ENCODE measurements around the gene FFAR1. TPM values are rescaled to one million over a fixed set of nuclear protein-coding genes. Genes with fewer than 3 reads are reported as not detected.

FFAR1 gene
- total and polyA plus RNA-seq, 2 of the 8 experiments (the other 6 are each of a cell fraction or from before 2014, with no cell fraction given) = not detected

- WGBS, 2 experiments (ENCODE audit: extremely low coverage in 1 of 2, insufficient coverage in 1 of 2, insufficient read length in 1 of 2, insufficient replicate concordance in 2 of 2, low coverage in 1 of 2, low lambda C conversion rate in 2 of 2, missing lambda C conversion rate in 1 of 2) = no CpG with 5 or more reads among the region's 1 CpG
- CTCF ChIA-PET (ENCODE audit: partially characterized antibody) = no interaction called here
These were observed 20.7 kb downstream of the FFAR1 start for GRCh38 chr19:35368378-35368777.

More at GRCh38 chr19:35368378-35368777, 20.7 kb downstream of the FFAR1 start:
- Histone ChIP-seq H2AFZ (ENCODE audit: low read length) (no peak overlapping the region), H3K18ac (ENCODE audit: extremely low read depth, low read length) (no peak overlapping the region), H4K20me1 (replicated peaks in 1 of 2; ENCODE audit: control insufficient read depth in 1 of 2, insufficient read depth in 2 of 2, low read length in 2 of 2) (no peaks in the 10 kb centered on the region), H3K4me1 (replicated peaks in 1 of 4; ENCODE audit: control insufficient read depth in 3 of 4, insufficient read depth in 4 of 4, low read length in 3 of 4) (no peaks in the 10 kb centered on the region), H3K14ac (ENCODE audit: insufficient read length) (no peak overlapping the region), H3K36me3 (ENCODE audit: control insufficient read depth in 2 of 4, insufficient read depth in 4 of 4, low read length in 3 of 4) (no peaks in the 10 kb centered on the region), H2BK120ac (replicated peaks; ENCODE audit: low read depth, low read length) (no peak overlapping the region), H4K5ac (ENCODE audit: insufficient read length, low read depth, low read length) (no peak overlapping the region), H3K4me2 (ENCODE audit: insufficient read depth in 1 of 2, low read depth in 2 of 2, low read length in 2 of 2) (no peak overlapping the region), H2BK15ac (ENCODE audit: low read length) (no peak overlapping the region), H3K9ac (replicated peaks in 1 of 4; ENCODE audit: extremely low read depth in 1 of 4, low read depth in 3 of 4, low read length in 3 of 4) (no peak overlapping the region), H3K27me3 (replicated peaks in 1 of 4; ENCODE audit: control insufficient read depth in 3 of 4, extremely low read depth in 1 of 4, insufficient read depth in 3 of 4, low read length in 3 of 4) (no peaks in the 10 kb centered on the region), H3K4me3 (ENCODE audit: extremely low read depth in 1 of 4, insufficient read depth in 2 of 4, low read depth in 3 of 4, low read length in 4 of 4) (no peak overlapping the region), H3K79me2 (ENCODE audit: control insufficient read depth in 1 of 2, insufficient read depth in 2 of 2, low read length in 2 of 2) (no peaks in the 10 kb centered on the region), H2AK5ac (ENCODE audit: low read depth, low read length) (no peak overlapping the region), H3K9me3 (ENCODE audit: insufficient read depth in 2 of 2, low read depth in 1 of 2, low read length in 1 of 2) (no peaks in the 10 kb centered on the region), H3K56ac (replicated peaks; ENCODE audit: insufficient read length, low read depth, low read length) (no peak overlapping the region), H3K79me1 (ENCODE audit: low read depth, low read length) (no peaks in the 10 kb centered on the region), H3K23ac (ENCODE audit: insufficient read length) (no peak overlapping the region), H2BK12ac (ENCODE audit: low read depth, low read length) (no peak overlapping the region), H2BK5ac (ENCODE audit: low read depth, low read length) (no peak overlapping the region), H3K27ac (ENCODE audit: low read depth, low read length) (no peak overlapping the region), H3K4ac (replicated peaks; ENCODE audit: insufficient read length, low read depth, low read length) (no peak overlapping the region), H3K23me2 (ENCODE audit: low read depth, low read length) (no peaks in the 10 kb centered on the region), H4K8ac (ENCODE audit: extremely low read depth, insufficient read depth, low read length) (no peak overlapping the region), H2BK20ac (ENCODE audit: low read length) (no peak overlapping the region), H4K91ac (replicated peaks; ENCODE audit: insufficient read length, low read length) (no peak overlapping the region)
- TF ChIP-seq GABPA (IDR thresholded peaks at IDR 0.05; ENCODE audit: borderline replicate concordance, insufficient read depth, low read length) = no peak
- TF ChIP-seq MAX (IDR thresholded peaks at IDR 0.05) = no peak
- no peak for TF ChIP-seq ATF2 (IDR thresholded peaks at IDR 0.05; ENCODE audit: low read length)
- no peak for TF ChIP-seq JUND (IDR thresholded peaks at IDR 0.05; ENCODE audit: low read length)
- no peak for TF ChIP-seq KDM1A (IDR thresholded peaks at IDR 0.05; ENCODE audit: borderline replicate concordance, low read length)
- DNase-seq (ENCODE audit: low read depth in 1 of 2, low spot score in 2 of 2) (no peak), FAIRE-seq (no peak)
- POLR2A ChIA-PET (ENCODE audit: partially characterized antibody) = no interaction called here
